Natural killer cell (primary cell): ENCODE results near the gene USP48. TPM values are rescaled to one million over a fixed set of nuclear protein-coding genes. Genes with fewer than 3 reads are reported as not detected.

Experiments used
- ATAC-seq, 3 donors: fragments of 150-1000 bp in 2 of 3; fragments of 200-7000 bp in 1 of 3; cut with Tn5 transposase; 1 replicate in 1 of 3; 2 replicates in 2 of 3; pipeline ENCODE4 v1.10.0; 2021; ENCODE audit warnings: mild to moderate bottlenecking in 2 of 3, moderate library complexity in 2 of 3
- DNase-seq, 2 donors: peaks; one replicate each; pipeline versions ENCODE4 v3.0.0 to v3.0.0-alpha.2; 2013 to 2021; ENCODE audit warnings: mixed read lengths in 1 of 2
- H3K27ac ChIP-seq: one replicate; pipeline ENCODE4 v1.5.1; 2013; ENCODE audit warnings: mild to moderate bottlenecking, low read length
- H3K27me3 ChIP-seq: one replicate; pipeline ENCODE4 v1.6.1; 2013; ENCODE audit warnings: low read length; ENCODE audit not compliant: control insufficient read depth, insufficient read depth
- H3K36me3 ChIP-seq: one replicate; pipeline ENCODE4 v1.6.1; 2013; ENCODE audit warnings: low read length; ENCODE audit not compliant: control insufficient read depth, insufficient read depth
- H3K4me1 ChIP-seq: one replicate; pipeline ENCODE4 v1.6.1; 2013; ENCODE audit warnings: low read length; ENCODE audit not compliant: control insufficient read depth, insufficient read depth
- H3K4me3 ChIP-seq: one replicate; pipeline ENCODE4 v1.5.1; 2013; ENCODE audit warnings: low read length
- H3K9me3 ChIP-seq: one replicate; pipeline ENCODE4 v1.6.1; 2013; ENCODE audit warnings: low read length; ENCODE audit not compliant: control insufficient read depth, insufficient read depth
- H3K27ac Mint-ChIP-seq, 2 donors: one replicate each; pipeline ENCODE4 v1.8.0; 2022; ENCODE audit warnings: mild to moderate bottlenecking in 2 of 2, mixed read lengths in 2 of 2, moderate library complexity in 1 of 2
- H3K27me3 Mint-ChIP-seq, 2 donors: one replicate each; pipeline ENCODE4 v1.8.0; 2022; ENCODE audit warnings: low read depth in 2 of 2, mixed read lengths in 2 of 2
- H3K36me3 Mint-ChIP-seq: one replicate; pipeline ENCODE4 v1.8.0; 2022; ENCODE audit warnings: mixed read lengths
- H3K4me1 Mint-ChIP-seq, 2 donors: one replicate each; pipeline ENCODE4 v1.8.0; 2022; ENCODE audit warnings: mixed read lengths in 2 of 2
- H3K4me3 Mint-ChIP-seq: one replicate; pipeline ENCODE4 v1.8.0; 2022; ENCODE audit warnings: mild to moderate bottlenecking, moderate library complexity, mixed read lengths
- H3K9me3 Mint-ChIP-seq, 2 donors: one replicate each; pipeline ENCODE4 v1.8.0; 2022; ENCODE audit warnings: mixed read lengths in 2 of 2
- CTCF ChIP-seq: fragments of 200-600 bp; IDR thresholded peaks from one replicate; pipeline ENCODE4 v1.8.0; 2022; ENCODE audit warnings: antibody characterized with exemption
- WGBS: methylation state at CpG from one replicate; pipeline ENCODE4 v1.1.7; 2013; ENCODE audit warnings: missing lambda C conversion rate; ENCODE audit not compliant: insufficient coverage; 5-methylcytosine and 5-hydroxymethylcytosine counted together
- intact Hi-C: fragments of 100-400 bp; cut with micrococcal nuclease; formaldehyde crosslinking; loops from one replicate; pipeline ENCODE4 v1.14.2; 2022
- total RNA-seq, 4 donors: library from RNA; stranded (reverse); fragments of 120-200 nt in 1 of 4; gene quantifications; one replicate each; pipeline versions ENCODE4 v1.2.3 to v1.2.4, GENCODE V29; 2013 to 2022

Gene USP48
- total RNA-seq, 3 donors from 2014 or later (not counting 1 experiment from before 2014, with no cell fraction given) = 71.4 to 127 (median 90.5) TPM

GRCh38 chr1:21644348-21644747 lies 138.6 kb downstream of the USP48 start:
- intact Hi-C loops = no loop called here
- H3K27ac Mint-ChIP-seq = no peak overlapping the region
- H3K4me1 Mint-ChIP-seq = no peaks in the 10 kb centered on the region
- no peaks in the 10 kb centered on the region for H3K36me3 Mint-ChIP-seq
- 88% methylated on average over 10 of the region's 10 CpGs for WGBS
- Histone ChIP-seq H3K27me3 (no peaks in the 10 kb centered on the region), H3K9me3 (no peaks in the 10 kb centered on the region), H3K4me1 (no peaks in the 10 kb centered on the region), H3K27ac (no peak overlapping the region), H3K4me3 (no peak overlapping the region), H3K36me3 (no peaks in the 10 kb centered on the region)
- no peaks in the 10 kb centered on the region for H3K9me3 Mint-ChIP-seq
- no peak for DNase-seq
- TF ChIP-seq CTCF = no peak
- peaks cover 27 to 28% of the 10 kb centered on the region in 2 donors for H3K27me3 Mint-ChIP-seq
- H3K4me3 Mint-ChIP-seq = no peak overlapping the region
- ATAC-seq = no peak

- no peak for TF ChIP-seq CTCF
- H3K9me3 ChIP-seq = no peaks in the 10 kb centered on the region
- H3K9me3 Mint-ChIP-seq = no peaks in the 10 kb centered on the region
- ATAC-seq (no peak), DNase-seq (no peak)
- no peaks in the 10 kb centered on the region for H3K27me3 ChIP-seq
- H3K27ac ChIP-seq = no peak overlapping the region
- WGBS = 72% methylated on average over 3 of the region's 5 CpGs
- no peaks in the 10 kb centered on the region for H3K36me3 Mint-ChIP-seq
- no peaks in the 10 kb centered on the region for H3K4me1 Mint-ChIP-seq
- H3K27me3 Mint-ChIP-seq = peaks cover 21 to 22% of the 10 kb centered on the region in 2 donors
- no peaks in the 10 kb centered on the region for H3K4me1 ChIP-seq
- intact Hi-C loops = no loop called here
- H3K27ac Mint-ChIP-seq = no peak overlapping the region
- no peak overlapping the region for H3K4me3 ChIP-seq
- H3K4me3 Mint-ChIP-seq = no peak overlapping the region
- no peaks in the 10 kb centered on the region for H3K36me3 ChIP-seq
These were observed 139.3 kb downstream of the USP48 start for GRCh38 chr1:21643624-21644023.

GRCh38 chr1:21641967-21642739 lies 140.8 kb downstream of the USP48 start:
- no peak overlapping the region for H3K27ac Mint-ChIP-seq
- Histone ChIP-seq H3K9me3 (no peaks in the 10 kb centered on the region), H3K27ac (no peak overlapping the region), H3K27me3 (no peaks in the 10 kb centered on the region), H3K36me3 (no peaks in the 10 kb centered on the region), H3K4me1 (no peaks in the 10 kb centered on the region), H3K4me3 (no peak overlapping the region)
- H3K4me3 Mint-ChIP-seq = no peak overlapping the region
- no peaks in the 10 kb centered on the region for H3K36me3 Mint-ChIP-seq
- no peaks in the 10 kb centered on the region for H3K4me1 Mint-ChIP-seq
- WGBS = 84% methylated on average over 19 of the region's 19 CpGs
- no peaks in the 10 kb centered on the region for H3K9me3 Mint-ChIP-seq
- ATAC-seq = no peak
- no peak for DNase-seq
- TF ChIP-seq CTCF = no peak
- H3K27me3 Mint-ChIP-seq = peaks cover 17% of the 10 kb centered on the region in 2 donors
- intact Hi-C loops = no loop called here

DNA sequence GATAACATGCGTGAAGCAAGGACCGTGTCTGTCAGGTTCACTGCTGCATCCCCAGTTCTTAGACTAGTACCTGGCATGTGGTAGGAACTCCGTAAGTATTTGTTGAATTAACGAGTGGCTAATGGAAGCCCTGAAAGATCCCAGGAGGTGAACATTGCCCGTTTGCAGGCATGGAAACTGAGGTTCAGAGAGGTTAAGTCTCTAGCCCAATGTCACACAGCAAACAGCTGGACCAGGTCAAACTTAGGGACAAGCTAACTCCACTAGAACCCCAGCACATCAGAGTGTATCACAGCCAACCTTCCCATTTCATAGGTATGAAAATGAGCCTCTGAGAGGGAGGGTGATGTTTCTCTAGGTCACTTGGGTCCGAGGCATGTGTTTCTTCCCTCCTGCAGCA lies 141.4 kb downstream of the USP48 start:
- intact Hi-C loops = no loop called here
- DNase-seq = no peak
- no peak for ATAC-seq
- H3K9me3 Mint-ChIP-seq = no peaks in the 10 kb centered on the region
- no peaks in the 10 kb centered on the region for H3K4me1 Mint-ChIP-seq
- H3K27ac ChIP-seq = no peak overlapping the region
- 81% methylated on average over 6 of the region's 6 CpGs for WGBS
- TF ChIP-seq CTCF = no peak
- H3K36me3 ChIP-seq = no peaks in the 10 kb centered on the region
- peaks cover 12% of the 10 kb centered on the region in 2 donors for H3K27me3 Mint-ChIP-seq
- H3K4me3 Mint-ChIP-seq = no peak overlapping the region
- no peaks in the 10 kb centered on the region for H3K9me3 ChIP-seq
- H3K27ac Mint-ChIP-seq = no peak overlapping the region
- H3K4me3 ChIP-seq = no peak overlapping the region
- H3K4me1 ChIP-seq = no peaks in the 10 kb centered on the region
- H3K27me3 ChIP-seq = no peaks in the 10 kb centered on the region
- no peaks in the 10 kb centered on the region for H3K36me3 Mint-ChIP-seq
